ENCODE data around the gene ZNF428. TPM values are rescaled to one million over a fixed set of nuclear protein-coding genes. Genes with fewer than 3 reads are reported as not detected.

Gene ZNF428
- total and polyA plus RNA-seq, 9 donors: 11.6 to 69.0 (median 43.1) TPM

DNA sequence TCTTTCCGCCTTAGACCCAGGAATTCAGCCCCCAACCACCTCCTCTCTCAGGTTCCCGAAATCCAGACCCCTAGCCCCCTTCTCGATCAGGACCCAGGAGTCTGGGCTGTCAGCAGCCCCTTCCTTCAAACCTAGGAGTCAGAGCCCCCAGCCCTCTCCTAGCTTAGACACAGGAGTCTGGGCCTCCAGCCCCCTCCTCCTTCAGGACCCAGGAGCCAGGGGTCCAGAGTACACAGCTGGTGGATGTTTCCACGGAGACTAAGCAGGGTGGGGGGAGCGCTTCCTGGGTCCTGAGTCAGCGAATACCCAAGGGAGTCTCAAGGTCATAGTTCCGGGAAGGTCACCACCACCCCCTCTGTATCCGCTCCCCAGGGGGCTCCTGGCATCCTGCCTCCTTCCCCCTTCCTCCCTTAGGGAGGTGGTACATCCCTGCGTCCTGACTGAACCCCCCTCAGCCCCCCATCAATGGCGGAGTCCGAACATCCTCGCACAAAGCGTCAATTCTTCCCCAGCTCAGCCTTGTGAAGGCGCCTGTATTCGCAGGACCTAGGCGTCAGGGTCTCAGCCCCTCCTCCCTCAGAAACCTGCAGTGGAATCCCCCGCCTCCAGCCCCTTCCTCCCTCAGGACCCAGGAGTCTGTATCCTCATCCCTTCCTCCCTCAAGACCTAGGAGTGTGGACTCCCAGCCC is 15.6 kb upstream of the ZNF428 start:
- peak; percentile 11 for TF ChIP-seq POLR2A (IDR thresholded peaks at IDR 0.05)
- TF ChIP-seq EP300 (IDR thresholded peaks at IDR 0.05): no peak

DNA sequence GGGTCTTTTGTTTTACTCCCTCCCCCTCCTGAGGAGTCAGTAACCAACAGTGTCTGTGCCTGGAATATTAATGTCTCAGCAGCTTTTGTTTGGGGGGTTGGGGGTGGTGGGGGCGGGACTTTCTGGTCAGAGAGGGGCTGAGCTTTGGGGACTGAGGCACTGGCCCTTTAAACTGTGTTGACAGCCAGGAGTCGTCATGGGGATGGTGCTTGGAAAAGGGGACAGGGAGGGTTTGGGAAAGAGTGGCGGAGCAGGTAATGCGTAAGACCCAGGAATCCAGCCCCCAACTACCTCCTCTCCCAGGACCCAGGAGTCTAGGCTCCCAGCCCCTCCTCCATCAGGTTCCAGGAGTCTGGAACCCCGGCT is 15.1 kb upstream of the ZNF428 start:
- Histone ChIP-seq H3K4me3 (no peak overlapping the region), H3K27me3 (no peaks in the 10 kb centered on the region), H3K9me3 (no peaks in the 10 kb centered on the region), H3K36me3 (no peaks in the 10 kb centered on the region), H3K4me1 (ENCODE audit: insufficient read depth) (peaks cover 2% of the 10 kb centered on the region), H3K27ac (peak overlapping the region; percentile 5 to 38)
- TF ChIP-seq, protein P1, sequence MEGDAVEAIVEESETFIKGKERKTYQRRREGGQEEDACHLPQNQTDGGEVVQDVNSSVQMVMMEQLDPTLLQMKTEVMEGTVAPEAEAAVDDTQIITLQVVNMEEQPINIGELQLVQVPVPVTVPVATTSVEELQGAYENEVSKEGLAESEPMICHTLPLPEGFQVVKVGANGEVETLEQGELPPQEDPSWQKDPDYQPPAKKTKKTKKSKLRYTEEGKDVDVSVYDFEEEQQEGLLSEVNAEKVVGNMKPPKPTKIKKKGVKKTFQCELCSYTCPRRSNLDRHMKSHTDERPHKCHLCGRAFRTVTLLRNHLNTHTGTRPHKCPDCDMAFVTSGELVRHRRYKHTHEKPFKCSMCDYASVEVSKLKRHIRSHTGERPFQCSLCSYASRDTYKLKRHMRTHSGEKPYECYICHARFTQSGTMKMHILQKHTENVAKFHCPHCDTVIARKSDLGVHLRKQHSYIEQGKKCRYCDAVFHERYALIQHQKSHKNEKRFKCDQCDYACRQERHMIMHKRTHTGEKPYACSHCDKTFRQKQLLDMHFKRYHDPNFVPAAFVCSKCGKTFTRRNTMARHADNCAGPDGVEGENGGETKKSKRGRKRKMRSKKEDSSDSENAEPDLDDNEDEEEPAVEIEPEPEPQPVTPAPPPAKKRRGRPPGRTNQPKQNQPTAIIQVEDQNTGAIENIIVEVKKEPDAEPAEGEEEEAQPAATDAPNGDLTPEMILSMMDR (IDR thresholded peaks at IDR 0.05): no peak
- TF ChIP-seq EP300 (IDR thresholded peaks at IDR 0.05) (no peak), POLR2A (IDR thresholded peaks at IDR 0.05) (no peak)
- intact Hi-C loops (cut with DNase I): no loop called here
- 12 to 18% (median 15%) methylated on average over 5 of the region's 5 CpGs for WGBS, 3 donors
- DNase-seq: peak in 2 of 5 donors; percentile 33 to 37

More for the DNA sequence above, 15.6 kb upstream of the ZNF428 start:
- no peaks in the 10 kb centered on the region for H3K27me3 ChIP-seq
- H3K4me3 ChIP-seq: peak overlapping the region; percentile 2
- no peaks in the 10 kb centered on the region for H3K36me3 ChIP-seq
- peak overlapping the region; percentile 5 to 38 for H3K27ac ChIP-seq
- WGBS, 3 donors: 3 to 10% (median 4%) methylated on average over 17 of the region's 17 CpGs
- intact Hi-C loops (cut with DNase I): no loop called here
- peak; percentile 52 to 77 (median 65) for DNase-seq
- H3K9me3 ChIP-seq: no peaks in the 10 kb centered on the region
- peaks cover 3% of the 10 kb centered on the region for H3K4me1 ChIP-seq (ENCODE audit: insufficient read depth)

DNA sequence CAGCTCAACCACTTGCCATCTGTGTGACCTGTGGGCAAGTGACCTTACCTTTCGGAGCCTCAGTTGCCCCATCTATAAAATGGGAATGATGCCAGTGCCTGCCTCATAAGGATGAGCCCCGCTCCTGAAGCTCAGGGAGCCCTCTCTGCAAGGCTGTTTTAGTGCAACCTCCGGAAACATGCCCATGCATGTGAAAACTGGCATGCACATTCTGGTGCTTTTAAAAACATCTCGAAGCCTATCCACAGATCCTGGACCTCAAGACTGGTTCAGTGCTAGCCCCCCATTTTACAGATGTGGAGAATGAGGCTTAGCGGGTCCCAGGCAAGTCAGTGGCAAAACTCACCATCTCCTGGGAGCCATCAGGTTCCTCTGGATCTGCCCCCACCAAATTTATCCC is 14.6 kb upstream of the ZNF428 start:
- H3K36me3 ChIP-seq: no peaks in the 10 kb centered on the region
- H3K9me3 ChIP-seq: no peaks in the 10 kb centered on the region
- no peak for DNase-seq
- TF ChIP-seq EP300 (IDR thresholded peaks at IDR 0.05) (no peak), POLR2A (IDR thresholded peaks at IDR 0.05) (no peak)
- TF ChIP-seq, protein P1 (IDR thresholded peaks at IDR 0.05): no peak
- intact Hi-C loops (cut with DNase I): no loop called here
- 72 to 79% (median 78%) methylated on average over 5 of the region's 5 CpGs for WGBS, 3 donors
- H3K4me3 ChIP-seq: no peak overlapping the region
- no peaks in the 10 kb centered on the region for H3K27me3 ChIP-seq
- no peak overlapping the region for H3K27ac ChIP-seq
- no peaks in the 10 kb centered on the region for H3K4me1 ChIP-seq (ENCODE audit: insufficient read depth)

DNA sequence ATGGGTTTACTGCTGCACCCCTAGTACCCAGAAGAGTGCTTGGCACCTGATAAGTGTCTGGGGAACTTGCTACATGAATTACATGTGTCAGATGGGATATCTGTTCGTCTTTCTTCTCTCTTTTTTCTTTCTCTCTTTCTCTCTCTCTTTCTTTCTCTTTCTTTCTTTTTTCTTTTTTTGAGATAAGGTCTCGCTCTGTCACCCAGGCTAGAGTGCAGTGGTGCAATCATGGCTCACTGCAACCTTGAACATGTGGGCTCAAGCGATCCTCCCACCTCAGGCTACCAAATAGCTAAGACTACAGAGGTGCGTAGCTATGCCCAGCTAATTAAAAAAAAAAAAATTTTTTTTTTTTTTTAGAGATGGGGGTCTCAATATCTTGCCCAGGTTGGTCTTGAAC is 14.1 kb upstream of the ZNF428 start:
- Histone ChIP-seq H3K36me3 (no peaks in the 10 kb centered on the region), H3K27me3 (no peaks in the 10 kb centered on the region), H3K4me1 (ENCODE audit: insufficient read depth) (no peaks in the 10 kb centered on the region), H3K27ac (no peak overlapping the region), H3K9me3 (no peaks in the 10 kb centered on the region), H3K4me3 (no peak overlapping the region)
- WGBS, 3 donors: 71 to 85% (median 73%) methylated on average over 4 of the region's 4 CpGs
- intact Hi-C loops (cut with DNase I): no loop called here
- TF ChIP-seq, protein P1 (IDR thresholded peaks at IDR 0.05): no peak
- no peak for TF ChIP-seq EP300 (IDR thresholded peaks at IDR 0.05)
- TF ChIP-seq POLR2A (IDR thresholded peaks at IDR 0.05): no peak
- no peak for DNase-seq

DNA sequence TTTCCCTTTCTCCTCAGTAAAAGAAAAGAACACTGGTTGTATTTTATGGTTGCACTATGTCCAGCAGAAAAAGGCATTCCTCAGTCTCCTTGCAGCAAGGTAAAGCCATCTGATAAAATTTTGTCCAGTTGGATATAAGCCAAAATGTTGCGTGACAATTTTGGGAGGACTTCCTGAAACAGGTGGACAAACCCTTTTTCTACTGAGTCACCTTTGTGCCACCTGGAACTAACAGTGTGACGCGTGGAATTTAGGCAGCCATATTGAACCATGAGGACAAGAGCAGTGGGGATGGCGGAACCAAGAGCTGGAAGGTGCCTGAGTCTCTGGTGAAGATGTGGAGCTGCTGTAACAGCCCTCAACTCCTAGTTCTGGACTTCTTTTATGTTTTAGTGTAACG is 12.1 kb upstream of the ZNF428 start:
- Histone ChIP-seq H3K4me3 (no peak overlapping the region), H3K4me1 (ENCODE audit: insufficient read depth) (no peaks in the 10 kb centered on the region), H3K27me3 (no peaks in the 10 kb centered on the region), H3K36me3 (no peaks in the 10 kb centered on the region), H3K27ac (no peak overlapping the region), H3K9me3 (no peaks in the 10 kb centered on the region)
- no peak for DNase-seq
- TF ChIP-seq, protein P1 (IDR thresholded peaks at IDR 0.05): no peak
- TF ChIP-seq EP300 (IDR thresholded peaks at IDR 0.05): no peak
- TF ChIP-seq POLR2A (IDR thresholded peaks at IDR 0.05): no peak
- intact Hi-C loops (cut with DNase I): no loop called here
- WGBS, 3 donors: 86 to 90% (median 88%) methylated on average over 5 of the region's 5 CpGs

Data from ovary (tissue), 9 donors.